K562 (cell line): ENCODE data around the gene FMOD. TPM values are rescaled to one million over a fixed set of nuclear protein-coding genes. Genes with fewer than 3 reads are reported as not detected.

Experiments used
- BRCA1 ChIP-seq, 2 experiments: fragments of 450-650 bp in 1 of 2; sonication (generic) in 1 of 2; formaldehyde crosslinking in 1 of 2; IDR thresholded peaks; 2 replicates each; pipeline versions ENCODE4 v1.5.0 to v1.6.1; 2017 to 2020; ENCODE audit warnings: mild to moderate bottlenecking in 1 of 2, missing genetic modification reagents in 1 of 2
- CBX1 ChIP-seq: sonication (generic); IDR thresholded peaks from 2 replicates; pipeline ENCODE4 v1.6.1; 2016; ENCODE audit warnings: antibody characterized with exemption, low read depth, mild to moderate bottlenecking
- CREB1 ChIP-seq, 2 experiments: sonication (generic) in 1 of 2; formaldehyde crosslinking in 1 of 2; IDR thresholded peaks; 2 replicates each; pipeline versions ENCODE4 v1.6.1 to v1.8.0; 2012 to 2022; ENCODE audit warnings: inconsistent platforms in 1 of 2, mild to moderate bottlenecking in 1 of 2, missing genetic modification reagents in 1 of 2, moderate library complexity in 1 of 2
- CREM ChIP-seq: IDR thresholded peaks from 2 replicates; pipeline ENCODE4 v1.6.1; 2014; ENCODE audit warnings: antibody characterized with exemption, low read depth
- E2F5 ChIP-seq: sonication (generic); formaldehyde crosslinking; IDR thresholded peaks from 2 replicates; pipeline ENCODE4 v1.8.0; 2022; ENCODE audit warnings: mild to moderate bottlenecking, missing genetic modification reagents
- E4F1 ChIP-seq: fragments of 250-450 bp; sonication (Bioruptor Pico); IDR thresholded peaks from 2 replicates; pipeline ENCODE4 v1.5.0; 2021; ENCODE audit warnings: mild to moderate bottlenecking, borderline replicate concordance
- EGR1 ChIP-seq: fragments of 450-650 bp; conservative IDR thresholded peaks from 2 replicates; pipeline ENCODE4 v1.6.1; 2017; ENCODE audit warnings: mild to moderate bottlenecking
- FOXK2 ChIP-seq, 2 experiments: fragments of 450-650 bp; IDR thresholded peaks in 1 of 2; conservative IDR thresholded peaks in 1 of 2; 2 replicates each; pipeline ENCODE4 v1.6.1; 2016; ENCODE audit warnings: low read depth in 2 of 2, mild to moderate bottlenecking in 1 of 2
- GABPB2 ChIP-seq: fragments of 250-450 bp; sonication (Bioruptor Pico); conservative IDR thresholded peaks from 2 replicates; pipeline ENCODE4 v1.5.1; 2021; ENCODE audit warnings: mild to moderate bottlenecking
- GATA2 ChIP-seq: sonication (generic); formaldehyde crosslinking; IDR thresholded peaks from 2 replicates; pipeline ENCODE4 v1.4.0; 2020; ENCODE audit warnings: mild to moderate bottlenecking, missing genetic modification reagents
- GMEB1 ChIP-seq: fragments of 250-450 bp; sonication (Bioruptor Pico); IDR thresholded peaks from 2 replicates; pipeline ENCODE4 v1.4.0; 2020; ENCODE audit warnings: mild to moderate bottlenecking
- LARP7 ChIP-seq: fragments of 450-650 bp; IDR thresholded peaks from 2 replicates; pipeline ENCODE4 v1.6.1; 2016
- MEIS2 ChIP-seq: fragments of 450-650 bp; IDR thresholded peaks from 2 replicates; pipeline ENCODE4 v1.6.1; 2014; ENCODE audit warnings: mild to moderate bottlenecking; ENCODE audit not compliant: partially characterized antibody
- POU5F1 ChIP-seq: fragments of 150-350 bp; IDR thresholded peaks from 2 replicates; pipeline ENCODE4 v1.6.1; 2014; ENCODE audit warnings: borderline replicate concordance, low read length, low read depth, mild to moderate bottlenecking; ENCODE audit not compliant: partially characterized antibody
- TAF7 ChIP-seq: fragments of 450-650 bp; IDR thresholded peaks from 2 replicates; pipeline ENCODE4 v1.6.1; 2016; ENCODE audit warnings: missing genetic modification characterization, missing compliant biosample characterization
- ZC3H11A ChIP-seq: IDR thresholded peaks from 2 replicates; pipeline ENCODE4 v1.6.1; 2012; ENCODE audit warnings: low read depth, low read length, improper control_type of control experiment
- ZNF609 ChIP-seq: sonication (generic); formaldehyde crosslinking; IDR thresholded peaks from 2 replicates; pipeline ENCODE4 v1.8.1; 2023; ENCODE audit warnings: missing genetic modification reagents, mild to moderate bottlenecking, borderline replicate concordance
- polyA plus RNA-seq, 8 experiments: library from polyadenylated mRNA; depleted of rRNA in 4 of 8; stranded (reverse) in 5 of 8; unstranded in 3 of 8; fragments of >200 nt; fragmentation: Nextera tagmentation in 2 of 8; fragmentation: Illumina TruSeq in 1 of 8; extraction: Ambion mirVana in 2 of 8; extraction: Trizol in 1 of 8; gene quantifications; 2 replicates each; pipeline versions ENCODE4 v1.2.1 to v1.2.3, GENCODE V29; 2011 to 2014; ENCODE audit warnings: inconsistent platforms in 1 of 8, missing spikeins in 1 of 8
- total RNA-seq, 7 experiments: library from RNA; depleted of rRNA in 6 of 7; stranded (reverse); fragments of >200 nt in 6 of 7; fragmentation: Illumina TruSeq in 2 of 7; extraction: Trizol in 2 of 7; gene quantifications; 2 replicates each; pipeline versions ENCODE4 v1.2.1 to v1.2.3, GENCODE V29; 2011 to 2021; ENCODE audit warnings: low replicate concordance in 1 of 7

The FMOD gene
- total and polyA plus RNA-seq, 9 of the 15 experiments (the other 6 are each of a cell fraction or from before 2014, with no cell fraction given) = 0.03 to 0.13 (median 0.03) TPM; not detected in 6

- TF ChIP-seq CREB1 (IDR thresholded peaks at IDR 0.05) (peak; percentile 60; the same call in 1 of the 2 replicates), CREB1 (CRISPR knock-in tag; IDR thresholded peaks at IDR 0.05) (no peak), GATA2 (peak; percentile 89), LARP7 (0 out of 2 replicates have a peak, but pooled peaks have one; percentile 51), E2F5 (CRISPR knock-in tag) (no peak), ZC3H11A (no peak), CBX1 (no peak), TAF7 (tag) (no peak), GABPB2 (CRISPR knock-in tag) (no peak), E4F1 (CRISPR knock-in tag) (no peak), FOXK2 (conservative IDR thresholded peaks at IDR 0.05 in 1 of 2, IDR thresholded peaks at IDR 0.05 in 1 of 2; ENCODE audit: low read depth in 2 of 2) (peak; percentile 37; a peak in 3 of 4 replicates), CREM (peak; percentile 80), EGR1 (0 out of 2 replicates have a peak, but pooled peaks have one; percentile 7), POU5F1 (no peak), ZNF609 (CRISPR knock-in tag) (no peak; the same call in 1 of the 2 replicates), GMEB1 (CRISPR knock-in tag) (no peak), BRCA1 (IDR thresholded peaks at IDR 0.05) (no peak), BRCA1 (CRISPR knock-in tag; IDR thresholded peaks at IDR 0.05) (no peak), MEIS2 (peak; percentile 93)
Observed at GRCh38 chr1:203300441-203301330, 50.2 kb downstream of the FMOD start (continued).
